SU-DHL-6 (cell line): ENCODE results near the gene CLPTM1L.

Experiments used
- H2AFZ ChIP-seq: fragments of 200-600 bp; sonication (generic); 2 replicates; pipeline ENCODE4 v1.6.1; 2014; ENCODE audit warnings: low read depth, mild to moderate bottlenecking, moderate library complexity, mixed read lengths, antibody characterized with exemption, low read length; ENCODE audit not compliant: severe bottlenecking
- H3F3A ChIP-seq: fragments of 200-600 bp; shearing (Covaris generic); 2 replicates; pipeline ENCODE4 v1.6.0; 2016; ENCODE audit warnings: antibody characterized with exemption, mild to moderate bottlenecking; ENCODE audit not compliant: insufficient read depth
- H3K27ac ChIP-seq: fragments of 200-600 bp; sonication (generic); 2 replicates; pipeline ENCODE4 v1.5.1; 2016; ENCODE audit warnings: low read depth, mild to moderate bottlenecking, low read length, moderate library complexity, mixed read lengths
- H3K27me3 ChIP-seq: fragments of 200-600 bp; sonication (generic), shearing (Covaris generic); 2 replicates; pipeline ENCODE4 v1.6.0; 2014; ENCODE audit warnings: mild to moderate bottlenecking, low read length
- H3K36me3 ChIP-seq: fragments of 200-600 bp; sonication (generic); 2 replicates; pipeline ENCODE4 v1.6.1; 2014; ENCODE audit warnings: mild to moderate bottlenecking, low read length, mixed read lengths
- H3K4me2 ChIP-seq: fragments of 300-600, 200-600 bp; shearing (Covaris generic), sonication (generic); 2 replicates; pipeline ENCODE4 v1.6.0; 2014; ENCODE audit warnings: low read length, low read depth, mild to moderate bottlenecking; ENCODE audit not compliant: poor library complexity, severe bottlenecking
- H3K4me3 ChIP-seq: fragments of 200-600 bp; sonication (generic); 2 replicates; pipeline ENCODE4 v1.5.1; 2014; ENCODE audit warnings: antibody characterized with exemption, low read length, mild to moderate bottlenecking, mixed read lengths; ENCODE audit not compliant: insufficient read depth, poor library complexity, severe bottlenecking
- H3K79me2 ChIP-seq: fragments of 200-600 bp; sonication (generic); 2 replicates; pipeline ENCODE4 v1.6.1; 2014; ENCODE audit warnings: mild to moderate bottlenecking, low read length, moderate library complexity; ENCODE audit not compliant: insufficient read depth
- H3K9ac ChIP-seq: fragments of 200-600 bp; sonication (generic); 2 replicates; pipeline ENCODE4 v1.7.0; 2014; ENCODE audit warnings: mild to moderate bottlenecking, low read length
- H3K9me2 ChIP-seq: fragments of 200-600 bp; sonication (generic); replicated peaks from 2 replicates; pipeline ENCODE4 v1.6.1; 2014; ENCODE audit warnings: low read length; ENCODE audit not compliant: insufficient read depth
- H3K9me3 ChIP-seq: fragments of 200-600 bp; sonication (generic); 2 replicates; pipeline ENCODE4 v1.6.1; 2014; ENCODE audit warnings: low read length, mixed read lengths; ENCODE audit not compliant: insufficient read depth
- H4K20me1 ChIP-seq: fragments of 200-600 bp; sonication (generic); 2 replicates; pipeline ENCODE4 v1.6.1; 2014; ENCODE audit warnings: low read depth, mild to moderate bottlenecking, antibody characterized with exemption, low read length, moderate library complexity, mixed read lengths
- CTCF ChIP-seq: fragments of 200-600 bp; sonication (generic); IDR thresholded peaks from one replicate; pipeline ENCODE4 v1.5.1; 2017; ENCODE audit warnings: antibody characterized with exemption, mild to moderate bottlenecking, low read length, moderate library complexity; ENCODE audit not compliant: insufficient read depth, poor library complexity, severe bottlenecking
- EZH2phosphoT487 ChIP-seq: fragments of 200-600 bp; sonication (generic), shearing (Covaris generic); conservative IDR thresholded peaks from 2 replicates; pipeline ENCODE4 v1.6.1; 2018; ENCODE audit warnings: mild to moderate bottlenecking, antibody characterized with exemption, low read length, moderate library complexity, mixed read lengths

Gene CLPTM1L

GRCh38 chr5:1378096-1378495 is 33.2 kb upstream of the CLPTM1L start:
- Histone ChIP-seq H3K27ac (no peak overlapping the region), H4K20me1 (no peaks in the 10 kb centered on the region), H3K4me2 (no peak overlapping the region), H3K9ac (no peak overlapping the region), H3K79me2 (no peaks in the 10 kb centered on the region), H3K27me3 (no peaks in the 10 kb centered on the region), H3K4me3 (no peak overlapping the region), H3K9me3 (no peaks in the 10 kb centered on the region), H2AFZ (no peak overlapping the region), H3F3A (no peaks in the 10 kb centered on the region), H3K9me2 (no peaks in the 10 kb centered on the region), H3K36me3 (no peaks in the 10 kb centered on the region)
- TF ChIP-seq CTCF (no peak), EZH2phosphoT487 (no peak)

GRCh38 chr5:1376981-1377380 is 32.1 kb upstream of the CLPTM1L start:
- H3K4me2 ChIP-seq, result no peak overlapping the region
- H3K27me3 ChIP-seq, result no peaks in the 10 kb centered on the region
- no peaks in the 10 kb centered on the region for H4K20me1 ChIP-seq
- H3K36me3 ChIP-seq, result no peaks in the 10 kb centered on the region
- TF ChIP-seq CTCF (no peak), EZH2phosphoT487 (no peak)
- H3F3A ChIP-seq, result no peaks in the 10 kb centered on the region
- H3K9me3 ChIP-seq, result no peaks in the 10 kb centered on the region
- no peak overlapping the region for H2AFZ ChIP-seq
- H3K27ac ChIP-seq, result no peak overlapping the region
- H3K79me2 ChIP-seq, result no peaks in the 10 kb centered on the region
- H3K9me2 ChIP-seq, result no peaks in the 10 kb centered on the region
- H3K9ac ChIP-seq, result no peak overlapping the region
- H3K4me3 ChIP-seq, result no peak overlapping the region

- H3K79me2 ChIP-seq, result no peaks in the 10 kb centered on the region
- no peaks in the 10 kb centered on the region for H3K36me3 ChIP-seq
- TF ChIP-seq EZH2phosphoT487, result no peak
- TF ChIP-seq CTCF, result no peak
- no peaks in the 10 kb centered on the region for H3K9me2 ChIP-seq
- no peak overlapping the region for H3K4me3 ChIP-seq
- no peaks in the 10 kb centered on the region for H3F3A ChIP-seq
- no peak overlapping the region for H2AFZ ChIP-seq
- H3K9ac ChIP-seq, result no peak overlapping the region
- H3K27ac ChIP-seq, result no peak overlapping the region
- no peaks in the 10 kb centered on the region for H4K20me1 ChIP-seq
- no peaks in the 10 kb centered on the region for H3K27me3 ChIP-seq
- H3K9me3 ChIP-seq, result no peaks in the 10 kb centered on the region
- no peak overlapping the region for H3K4me2 ChIP-seq
These were observed 31.2 kb upstream of the CLPTM1L start for GRCh38 chr5:1375871-1376810.
